MM.1S (cell line): ENCODE results near the gene MRPL41.
A peak's percentile ranks its signal among the peaks of the same experiment; 100 is the strongest.

ENCODE experiments used
- DNase-seq: peaks from one replicate; pipeline ENCODE4 v3.0.0-alpha.2; 2015
- H2AFZ ChIP-seq: fragments of 300-600 bp; sonication (generic); 2 replicates; pipeline ENCODE4 v1.6.0; 2016; ENCODE audit warnings: antibody characterized with exemption, low read length
- H3F3A ChIP-seq: fragments of 300-600 bp; sonication (generic); 2 replicates; pipeline ENCODE4 v1.6.1; 2016; ENCODE audit warnings: mild to moderate bottlenecking, antibody characterized with exemption, low read length, moderate library complexity, mixed read lengths; ENCODE audit not compliant: insufficient read depth
- H3K27ac ChIP-seq: fragments of 300-600 bp; sonication (generic); 2 replicates; pipeline ENCODE4 v1.5.1; 2016; ENCODE audit warnings: mild to moderate bottlenecking, low read length
- H3K27me3 ChIP-seq: fragments of 300-600 bp; sonication (generic); replicated peaks from 2 replicates; pipeline ENCODE4 v1.6.0; 2016; ENCODE audit warnings: low read length; ENCODE audit not compliant: insufficient read depth
- H3K36me3 ChIP-seq: fragments of 300-600 bp; sonication (generic); replicated peaks from 2 replicates; pipeline ENCODE4 v1.6.1; 2016; ENCODE audit warnings: mild to moderate bottlenecking, low read length, mixed read lengths; ENCODE audit not compliant: insufficient read depth
- H3K4me1 ChIP-seq: fragments of 300-600 bp; sonication (generic); 2 replicates; pipeline ENCODE4 v1.6.1; 2016; ENCODE audit warnings: low read length, mixed read lengths
- H3K4me2 ChIP-seq: fragments of 300-600 bp; sonication (generic); 2 replicates; pipeline ENCODE4 v1.6.0; 2016; ENCODE audit warnings: low read depth, low read length
- H3K4me3 ChIP-seq: fragments of 300-600 bp; sonication (generic); 2 replicates; pipeline ENCODE4 v1.5.1; 2016; ENCODE audit warnings: low read length, mixed read lengths
- H3K79me2 ChIP-seq: fragments of 300-600 bp; sonication (generic); 2 replicates; pipeline ENCODE4 v1.6.1; 2016; ENCODE audit warnings: mixed run types, low read length, mixed read lengths
- H3K9ac ChIP-seq: fragments of 300-600 bp; sonication (generic); 2 replicates; pipeline ENCODE4 v1.6.1; 2016; ENCODE audit warnings: low read length, mixed read lengths
- H3K9me2 ChIP-seq: fragments of 300-600 bp; sonication (generic); replicated peaks from 2 replicates; pipeline ENCODE4 v1.6.1; 2016; ENCODE audit warnings: mild to moderate bottlenecking, low read length, mixed read lengths; ENCODE audit not compliant: insufficient read depth
- H3K9me3 ChIP-seq: fragments of 300-600 bp; sonication (generic); replicated peaks from 2 replicates; pipeline ENCODE4 v1.6.1; 2016; ENCODE audit warnings: mild to moderate bottlenecking, low read length, mixed read lengths; ENCODE audit not compliant: insufficient read depth
- H4K20me1 ChIP-seq: fragments of 300-600 bp; sonication (generic); 2 replicates; pipeline ENCODE4 v1.6.1; 2016; ENCODE audit warnings: mild to moderate bottlenecking, low read length, moderate library complexity, mixed read lengths; ENCODE audit not compliant: insufficient read depth
- EZH2 ChIP-seq: fragments of 300-600 bp; sonication (generic); optimal IDR thresholded peaks from 2 replicates; pipeline ENCODE3; 2017; ENCODE audit warnings: low read depth, mild to moderate bottlenecking, antibody characterized with exemption, low read length, mixed read lengths
- EZH2phosphoT487 ChIP-seq: fragments of 300-600 bp; sonication (generic); IDR thresholded peaks from 2 replicates; pipeline ENCODE4 v1.6.1; 2018; ENCODE audit warnings: antibody characterized with exemption, low read length
- TF ChIP-seq, protein P1 (sequence below): fragments of 300-600 bp; sonication (generic); IDR thresholded peaks from 2 replicates; pipeline ENCODE4 v1.5.1; 2016; ENCODE audit warnings: antibody characterized with exemption, low read length, mixed read lengths

Gene MRPL41

DNA sequence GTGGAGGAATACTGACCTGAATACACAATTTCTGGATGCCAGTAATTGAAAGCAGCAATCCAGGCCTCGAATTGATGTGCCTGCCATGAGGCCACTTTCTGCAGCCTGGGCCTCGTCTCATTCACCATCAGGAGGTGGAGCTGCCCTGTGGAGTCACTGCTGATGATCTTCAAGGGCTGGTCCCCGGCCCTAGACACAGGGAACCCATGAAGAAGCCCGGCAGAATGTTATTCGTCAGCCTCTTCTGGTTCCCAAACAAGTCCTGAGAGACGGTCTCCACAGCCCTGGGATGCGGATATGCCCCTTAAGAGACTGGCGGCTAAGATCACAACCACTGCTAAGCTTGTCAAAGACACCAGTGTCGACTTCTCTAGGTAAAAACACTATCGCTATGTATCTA is 22.5 kb downstream of the MRPL41 start:
- Histone ChIP-seq H2AFZ (no peak overlapping the region), H3K36me3 (peaks cover 12% of the 10 kb centered on the region), H3K4me1 (peaks cover 34% of the 10 kb centered on the region), H3K9ac (peak overlapping the region; percentile 71; the same call in 1 of the 2 replicates), H4K20me1 (no peaks in the 10 kb centered on the region), H3K27me3 (no peaks in the 10 kb centered on the region), H3K9me3 (no peaks in the 10 kb centered on the region), H3F3A (peaks cover 26% of the 10 kb centered on the region), H3K79me2 (peaks cover 69% of the 10 kb centered on the region), H3K4me2 (peak overlapping the region; percentile 92; the same call in 1 of the 2 replicates), H3K27ac (peak overlapping the region; percentile 94; the same call in 1 of the 2 replicates), H3K4me3 (no peak overlapping the region), H3K9me2 (no peaks in the 10 kb centered on the region)
- TF ChIP-seq EZH2 (no peak), EZH2phosphoT487 (no peak)
- TF ChIP-seq, protein P1, sequence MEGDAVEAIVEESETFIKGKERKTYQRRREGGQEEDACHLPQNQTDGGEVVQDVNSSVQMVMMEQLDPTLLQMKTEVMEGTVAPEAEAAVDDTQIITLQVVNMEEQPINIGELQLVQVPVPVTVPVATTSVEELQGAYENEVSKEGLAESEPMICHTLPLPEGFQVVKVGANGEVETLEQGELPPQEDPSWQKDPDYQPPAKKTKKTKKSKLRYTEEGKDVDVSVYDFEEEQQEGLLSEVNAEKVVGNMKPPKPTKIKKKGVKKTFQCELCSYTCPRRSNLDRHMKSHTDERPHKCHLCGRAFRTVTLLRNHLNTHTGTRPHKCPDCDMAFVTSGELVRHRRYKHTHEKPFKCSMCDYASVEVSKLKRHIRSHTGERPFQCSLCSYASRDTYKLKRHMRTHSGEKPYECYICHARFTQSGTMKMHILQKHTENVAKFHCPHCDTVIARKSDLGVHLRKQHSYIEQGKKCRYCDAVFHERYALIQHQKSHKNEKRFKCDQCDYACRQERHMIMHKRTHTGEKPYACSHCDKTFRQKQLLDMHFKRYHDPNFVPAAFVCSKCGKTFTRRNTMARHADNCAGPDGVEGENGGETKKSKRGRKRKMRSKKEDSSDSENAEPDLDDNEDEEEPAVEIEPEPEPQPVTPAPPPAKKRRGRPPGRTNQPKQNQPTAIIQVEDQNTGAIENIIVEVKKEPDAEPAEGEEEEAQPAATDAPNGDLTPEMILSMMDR, result no peak
- DNase-seq, result no peak

DNA sequence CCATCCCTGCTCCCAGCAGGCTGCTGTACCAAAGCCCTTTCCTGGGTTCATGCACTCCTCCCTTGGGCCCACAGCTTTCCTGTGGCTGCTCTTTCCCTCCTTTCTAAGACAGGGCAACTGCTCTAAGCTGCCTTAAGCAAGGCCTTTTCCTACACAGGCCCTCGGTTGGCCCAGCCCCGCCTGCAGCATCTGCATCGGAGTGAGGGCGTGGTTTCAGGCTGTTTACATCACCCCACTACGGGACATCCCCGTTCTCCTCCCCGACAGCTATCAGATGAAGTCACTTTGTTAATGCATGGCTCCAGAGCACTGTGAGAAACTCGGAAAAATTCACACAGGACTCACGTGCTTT is 23.7 kb downstream of the MRPL41 start:
- H3K27me3 ChIP-seq, result no peaks in the 10 kb centered on the region
- no peaks in the 10 kb centered on the region for H3K9me3 ChIP-seq
- peaks cover 12% of the 10 kb centered on the region for H3K36me3 ChIP-seq
- TF ChIP-seq, protein P1, result no peak
- TF ChIP-seq EZH2 (no peak), EZH2phosphoT487 (no peak)
- peaks cover 26% of the 10 kb centered on the region for H3F3A ChIP-seq
- no peaks in the 10 kb centered on the region for H3K9me2 ChIP-seq
- H3K4me1 ChIP-seq, result peaks cover 34% of the 10 kb centered on the region
- H3K4me3 ChIP-seq, result peak overlapping the region; percentile 94
- peak overlapping the region; percentile 71 for H3K9ac ChIP-seq
- H4K20me1 ChIP-seq, result no peaks in the 10 kb centered on the region
- peak overlapping the region; percentile 92 for H3K4me2 ChIP-seq
- peak overlapping the region; percentile 94 for H3K27ac ChIP-seq
- H3K79me2 ChIP-seq, result peaks cover 60% of the 10 kb centered on the region
- H2AFZ ChIP-seq, result no peak overlapping the region
- peak; percentile 90 for DNase-seq

DNA sequence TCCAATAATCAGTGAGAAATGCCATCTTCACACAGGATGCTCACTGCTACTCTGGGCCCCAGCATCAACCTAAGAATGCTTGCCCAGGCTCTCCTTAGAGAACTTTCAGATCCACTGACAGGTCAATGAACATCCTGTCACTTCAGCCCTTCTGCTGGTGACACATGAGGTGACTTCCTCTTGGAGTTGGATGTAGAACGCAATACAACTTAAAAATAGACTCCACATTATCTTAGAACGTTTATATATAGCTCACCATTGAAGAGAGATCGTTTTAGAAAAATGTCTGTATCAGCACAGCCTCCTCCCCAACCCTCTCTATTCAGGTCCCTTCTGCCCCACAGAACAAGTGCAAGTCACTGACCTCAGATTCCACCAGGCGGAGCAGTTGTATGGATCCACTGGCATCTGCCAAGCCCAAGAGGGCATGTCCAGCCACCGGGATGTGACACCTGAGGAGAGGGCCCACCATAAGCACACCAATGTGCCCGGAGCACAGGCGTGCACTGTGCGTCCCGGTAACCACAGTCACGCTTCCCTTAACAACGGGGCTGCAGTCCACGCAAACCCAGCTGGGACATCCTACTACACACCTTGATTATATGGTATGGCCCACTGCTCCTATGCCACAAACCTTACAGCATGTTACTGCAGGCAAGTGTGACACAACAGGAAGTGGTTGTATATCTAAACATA is 24.2 kb downstream of the MRPL41 start:
- DNase-seq, result peak; percentile 79
- Histone ChIP-seq H3K4me2 (peak overlapping the region; percentile 92), H3K36me3 (peaks cover 12% of the 10 kb centered on the region), H3K9ac (peak overlapping the region; percentile 71), H2AFZ (no peak overlapping the region), H3F3A (peaks cover 26% of the 10 kb centered on the region), H3K9me3 (no peaks in the 10 kb centered on the region), H3K27me3 (no peaks in the 10 kb centered on the region), H3K4me3 (peak overlapping the region; percentile 94), H3K9me2 (no peaks in the 10 kb centered on the region), H4K20me1 (no peaks in the 10 kb centered on the region), H3K79me2 (peaks cover 55% of the 10 kb centered on the region), H3K4me1 (peaks cover 34% of the 10 kb centered on the region), H3K27ac (peak overlapping the region; percentile 94)
- TF ChIP-seq, protein P1, result peak; percentile 57
- TF ChIP-seq EZH2, result no peak
